Smooth muscle cell of the brain vasculature (primary cell): ENCODE results near the gene PHF20.
"Not testable (repeated sequence)": the region's sequence is repeated elsewhere in the genome, so short reads cannot be mapped to it uniquely, and the experiment has no call there.

Source experiments
- DNase-seq: peaks from one replicate; pipeline ENCODE4 v3.0.0-alpha.2; 2012; ENCODE audit warnings: low read depth, low spot score

Gene PHF20

GRCh38 chr20:35739294-35740163 lies 32.3 kb upstream of the PHF20 start:
- DNase-seq, result no peak

- peak; percentile 100 for DNase-seq
These were observed 29.7 kb upstream of the PHF20 start, which contains the start of gene RBM39 for GRCh38 chr20:35741892-35742740. Gene RBM39, minus strand, starts transcription at chr20:35742260. Its CDS starts 1,386 bp downstream, at chr20:35740874.

- DNase-seq, result no peak
These were observed 28.9 kb upstream of the PHF20 start for GRCh38 chr20:35742741-35743523.

GRCh38 chr20:35743693-35744491 lies 27.9 kb upstream of the PHF20 start:
- DNase-seq, result no peak

- DNase-seq, result not testable (repeated sequence)
These were observed 27.3 kb upstream of the PHF20 start for GRCh38 chr20:35744492-35744841.

- no peak for DNase-seq
These were observed 21.2 kb upstream of the PHF20 start for GRCh38 chr20:35750611-35751010.

GRCh38 chr20:35756404-35756803 lies 15.4 kb upstream of the PHF20 start:
- DNase-seq, result no peak

- DNase-seq, result no peak
These were observed 14.6 kb upstream of the PHF20 start for GRCh38 chr20:35757098-35757705.

GRCh38 chr20:35761548-35761947 lies 10.3 kb upstream of the PHF20 start:
- DNase-seq, result not testable (repeated sequence)

GRCh38 chr20:35762461-35762860 lies 9.4 kb upstream of the PHF20 start:
- DNase-seq, result no peak

- DNase-seq, result not testable (repeated sequence)
These were observed 6.9 kb upstream of the PHF20 start for GRCh38 chr20:35764936-35765335.

- no peak for DNase-seq
These were observed 5.0 kb upstream of the PHF20 start for GRCh38 chr20:35766843-35767242.

- no peak for DNase-seq
These were observed 3.9 kb upstream of the PHF20 start for GRCh38 chr20:35767683-35768481.

GRCh38 chr20:35768731-35769664 lies 2.8 kb upstream of the PHF20 start:
- DNase-seq, result peak; percentile 90

- DNase-seq, result no peak
These were observed 487 bp upstream of the PHF20 start for GRCh38 chr20:35771367-35771688.

GRCh38 chr20:35772563-35773058 lies 796 bp downstream of the PHF20 start:
- no peak for DNase-seq

GRCh38 chr20:35773154-35773751 lies 1.4 kb downstream of the PHF20 start:
- no peak for DNase-seq

GRCh38 chr20:35774391-35774790 lies 2.6 kb downstream of the PHF20 start:
- no peak for DNase-seq
